ENCODE results near the gene GPBAR1.

The GPBAR1 gene

GRCh38 chr2:218260742-218261422, at the start of gene GPBAR1:
GPBAR1 (plus strand) TSS chr2:218261015; CDS start chr2:218262725, 1,710 bp downstream.
- DNase-seq: no peak

GRCh38 chr2:218214116-218214515, 46.7 kb upstream of the GPBAR1 start:
- no peak for DNase-seq

- DNase-seq: no peak
Measured at GRCh38 chr2:218216336-218216673, 44.5 kb upstream of the GPBAR1 start.

GRCh38 chr2:218216674-218217359, 44.0 kb upstream of the GPBAR1 start, which contains the start of gene ARPC2:
ARPC2 (plus strand) TSS chr2:218217189; CDS start chr2:218217471, 282 bp downstream.
- peak; percentile 86 for DNase-seq

GRCh38 chr2:218217360-218218267, 43.2 kb upstream of the GPBAR1 start:
- DNase-seq: no peak

GRCh38 chr2:218218268-218219185, 42.3 kb upstream of the GPBAR1 start:
- no peak for DNase-seq

- no peak for DNase-seq
Measured at GRCh38 chr2:218219934-218220333, 40.9 kb upstream of the GPBAR1 start.

GRCh38 chr2:218221000-218221399, 39.8 kb upstream of the GPBAR1 start:
- no peak for DNase-seq

- no peak for DNase-seq
Measured at GRCh38 chr2:218223046-218223445, 37.8 kb upstream of the GPBAR1 start.

- no peak for DNase-seq
Measured at GRCh38 chr2:218224186-218224585, 36.6 kb upstream of the GPBAR1 start.

- no peak for DNase-seq
Measured at GRCh38 chr2:218226903-218227302, 33.9 kb upstream of the GPBAR1 start.

- DNase-seq: no peak
Measured at GRCh38 chr2:218228366-218229090, 32.3 kb upstream of the GPBAR1 start.

- no peak for DNase-seq
Measured at GRCh38 chr2:218229239-218229638, 31.6 kb upstream of the GPBAR1 start.

- no peak for DNase-seq
Measured at GRCh38 chr2:218229851-218230250, 31.0 kb upstream of the GPBAR1 start.

GRCh38 chr2:218230882-218231281, 29.9 kb upstream of the GPBAR1 start:
- no peak for DNase-seq

- DNase-seq: no peak
Measured at GRCh38 chr2:218233543-218233942, 27.3 kb upstream of the GPBAR1 start.

GRCh38 chr2:218234521-218234920, 26.3 kb upstream of the GPBAR1 start:
- no peak for DNase-seq

- DNase-seq: no peak
Measured at GRCh38 chr2:218235017-218235416, 25.8 kb upstream of the GPBAR1 start.

- no peak for DNase-seq
Measured at GRCh38 chr2:218236829-218237228, 24.0 kb upstream of the GPBAR1 start.

- no peak for DNase-seq
Measured at GRCh38 chr2:218238887-218239286, 21.9 kb upstream of the GPBAR1 start.

- DNase-seq: no peak
Measured at GRCh38 chr2:218244204-218244603, 16.6 kb upstream of the GPBAR1 start.

- DNase-seq: no peak
Measured at GRCh38 chr2:218244665-218245064, 16.1 kb upstream of the GPBAR1 start.

Data from NCI-H2029 (cell line).